H7 (cell line): ENCODE data around the gene LRIT3. TPM values are rescaled to one million over a fixed set of nuclear protein-coding genes. Genes with fewer than 3 reads are reported as not detected.

Experiments
- DNase-seq: peaks from one replicate; pipeline ENCODE4 v3.0.0; 2012
- H3K27me3 ChIP-seq: 2 replicates; pipeline ENCODE4 v1.6.0; 2011; ENCODE audit warnings: mild to moderate bottlenecking, low read length; ENCODE audit not compliant: control insufficient read depth, insufficient read depth
- H3K36me3 ChIP-seq: replicated peaks from 2 replicates; pipeline ENCODE4 v1.5.1; 2011; ENCODE audit warnings: low read length; ENCODE audit not compliant: control insufficient read depth, insufficient read depth
- H3K4me3 ChIP-seq: 2 replicates; pipeline ENCODE4 v1.5.1; 2011; ENCODE audit warnings: low read depth, mild to moderate bottlenecking, control low read depth, low read length, moderate library complexity; ENCODE audit not compliant: insufficient read depth
- total RNA-seq: library from RNA; depleted of rRNA; stranded (reverse); fragments of >200 nt; shearing (Covaris generic); gene quantifications from 2 replicates; pipeline ENCODE4 v1.2.3, GENCODE V29; 2014; rRNA removed

The LRIT3 gene
- total RNA-seq, 1 experiment from 2014 or later = 0.14 TPM

DNA sequence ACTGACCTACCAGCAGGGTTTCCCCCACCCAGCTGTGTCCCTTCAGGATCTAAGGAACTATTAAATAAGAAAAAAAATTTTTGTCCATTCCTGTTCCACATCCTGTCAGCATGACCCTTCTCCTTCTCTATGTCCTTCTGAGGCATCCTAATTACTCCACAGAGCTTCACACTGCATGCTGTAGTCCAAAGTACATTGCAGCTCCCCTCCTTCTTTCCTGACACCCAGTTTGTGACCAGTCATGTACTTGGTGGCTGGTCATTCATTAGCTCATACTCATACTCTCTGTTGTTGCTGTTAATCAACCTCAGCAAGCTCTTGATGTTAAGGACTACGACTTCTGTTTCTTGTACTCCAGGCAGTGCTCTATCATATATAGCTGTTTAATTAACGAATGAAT, 62.3 kb downstream of the LRIT3 start:
- no peaks in the 10 kb centered on the region for H3K27me3 ChIP-seq
- DNase-seq = no peak
- no peaks in the 10 kb centered on the region for H3K36me3 ChIP-seq
- H3K4me3 ChIP-seq = no peak overlapping the region

DNA sequence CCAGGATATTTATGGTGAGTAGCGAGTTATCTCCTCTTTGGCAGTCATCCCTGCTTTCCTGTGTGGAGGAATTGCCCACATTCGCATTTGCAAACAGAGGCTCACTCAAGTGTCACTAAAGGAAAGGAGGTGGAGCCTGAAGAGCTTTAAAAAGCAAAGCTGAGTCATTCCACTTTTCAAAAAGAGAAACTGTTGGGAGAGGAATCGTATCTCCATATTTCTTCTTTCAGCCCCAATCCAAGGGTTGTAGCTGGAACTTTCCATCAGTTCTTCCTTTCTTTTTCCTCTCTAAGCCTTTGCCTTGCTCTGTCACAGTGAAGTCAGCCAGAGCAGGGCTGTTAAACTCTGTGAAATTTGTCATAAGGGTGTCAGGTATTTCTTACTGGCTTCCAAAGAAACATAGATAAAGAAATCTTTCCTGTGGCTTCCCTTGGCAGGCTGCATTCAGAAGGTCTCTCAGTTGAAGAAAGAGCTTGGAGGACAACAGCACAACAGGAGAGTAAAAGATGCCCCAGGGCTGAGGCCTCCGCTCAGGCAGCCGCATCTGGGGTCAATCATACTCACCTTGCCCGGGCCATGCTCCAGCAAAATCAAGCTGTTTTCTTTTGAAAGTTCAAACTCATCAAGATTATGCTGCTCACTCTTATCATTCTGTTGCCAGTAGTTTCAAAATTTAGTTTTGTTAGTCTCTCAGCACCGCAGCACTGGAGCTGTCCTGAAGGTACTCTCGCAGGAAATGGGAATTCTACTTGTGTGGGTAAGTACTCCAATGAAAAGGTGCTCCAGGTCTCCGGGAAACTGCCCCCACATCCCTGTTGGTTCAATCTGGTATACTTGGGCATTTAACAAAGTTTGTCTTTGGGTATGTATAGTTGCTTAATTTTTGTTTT, 65.0 kb downstream of the LRIT3 start, which contains the start of gene EGF:
EGF (plus strand) TSS at position 178 of the 890 bp plus-strand sequence; CDS start at position 631, 453 bp downstream.
- no peak for DNase-seq
- peak within 1 kb of the TSS; percentile 0; the same call in 1 of the 2 replicates for H3K4me3 ChIP-seq
- H3K36me3 ChIP-seq = no peaks in the 10 kb centered on the region
- no peaks in the 10 kb centered on the region for H3K27me3 ChIP-seq

DNA sequence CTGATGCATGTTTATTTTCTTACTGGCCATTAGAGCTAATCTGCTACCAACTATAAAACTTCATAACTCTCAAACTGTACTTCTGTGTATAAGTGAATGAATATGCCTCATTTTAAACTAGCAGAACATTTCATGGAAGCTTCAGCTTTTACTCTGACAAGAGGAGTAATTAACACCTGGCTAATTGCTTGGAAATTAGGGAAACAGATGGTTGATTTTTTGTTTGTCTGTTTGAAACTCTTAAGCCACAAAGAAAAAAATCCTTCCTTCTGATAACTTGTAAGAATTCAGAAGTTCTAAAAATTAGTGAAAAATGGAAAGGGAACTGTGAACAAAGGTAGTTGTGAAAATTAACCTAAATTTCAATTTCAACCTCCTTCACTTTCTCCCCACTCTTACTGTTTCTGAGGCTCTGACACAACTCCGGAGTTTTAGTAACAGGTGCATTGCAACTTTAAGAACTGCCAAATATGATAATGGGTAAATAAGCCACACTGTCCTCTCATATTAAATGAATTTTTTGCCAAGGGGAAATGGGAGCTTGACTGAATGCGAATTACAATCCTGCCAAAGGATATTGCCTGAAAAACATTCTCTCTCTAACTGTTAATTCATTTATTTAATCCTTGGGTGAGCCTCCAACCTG, 65.8 kb downstream of the LRIT3 start:
- H3K36me3 ChIP-seq = no peaks in the 10 kb centered on the region
- H3K27me3 ChIP-seq = no peaks in the 10 kb centered on the region
- H3K4me3 ChIP-seq = no peak overlapping the region; the same call in 1 of the 2 replicates
- DNase-seq = no peak

DNA sequence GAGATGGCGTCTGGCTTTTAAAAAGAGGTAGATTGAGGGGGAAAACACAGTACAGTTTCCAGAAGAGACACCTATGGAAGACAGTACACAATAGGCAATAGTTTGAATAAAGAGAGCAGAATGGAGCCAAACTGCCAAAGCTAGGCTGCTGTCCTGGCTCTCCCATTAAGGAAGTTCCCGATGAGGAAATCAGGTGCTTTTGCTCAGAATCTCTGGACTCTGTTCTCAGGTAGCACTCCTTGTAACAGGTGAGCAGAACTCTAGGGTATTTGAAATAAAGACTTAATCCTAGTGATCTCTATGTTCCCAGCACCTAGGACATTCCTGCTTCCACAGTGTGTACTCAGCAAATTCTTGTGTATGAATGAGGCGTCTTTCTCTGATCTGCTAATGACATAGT, 66.4 kb downstream of the LRIT3 start:
- H3K4me3 ChIP-seq = no peak overlapping the region
- no peaks in the 10 kb centered on the region for H3K27me3 ChIP-seq
- no peaks in the 10 kb centered on the region for H3K36me3 ChIP-seq
- DNase-seq = no peak

DNA sequence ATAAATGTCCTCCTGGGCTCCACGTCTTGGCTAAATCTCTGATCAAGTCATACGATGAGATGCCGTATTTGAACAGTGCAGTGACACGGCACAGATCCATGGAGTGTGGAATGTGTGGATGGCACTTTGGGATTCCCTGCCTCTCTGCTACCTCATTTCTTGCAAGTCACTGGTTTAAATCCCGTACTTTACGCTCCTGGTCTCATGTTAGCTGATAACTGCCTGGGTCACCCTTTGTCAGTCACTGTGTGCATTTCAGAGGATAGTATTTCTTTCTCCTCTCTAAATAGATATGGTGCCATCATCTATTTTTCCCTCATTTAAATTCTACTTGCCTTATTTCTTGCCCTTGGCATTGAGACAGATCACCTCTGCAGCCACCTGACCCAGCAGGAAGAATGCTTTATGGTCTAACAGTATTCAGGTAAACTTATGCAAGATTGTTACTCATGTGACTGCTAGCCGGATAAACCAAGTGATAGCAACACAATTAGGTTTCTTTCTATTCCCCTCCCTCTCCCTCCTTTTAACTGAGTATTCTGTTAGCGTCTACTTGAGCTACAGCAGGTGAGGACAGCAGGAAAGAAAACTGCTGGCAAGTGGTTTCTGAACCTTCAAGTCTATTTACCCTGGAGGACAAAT, 67.6 kb downstream of the LRIT3 start:
- no peak for DNase-seq
- Histone ChIP-seq H3K4me3 (no peak overlapping the region), H3K27me3 (no peaks in the 10 kb centered on the region), H3K36me3 (no peaks in the 10 kb centered on the region)

DNA sequence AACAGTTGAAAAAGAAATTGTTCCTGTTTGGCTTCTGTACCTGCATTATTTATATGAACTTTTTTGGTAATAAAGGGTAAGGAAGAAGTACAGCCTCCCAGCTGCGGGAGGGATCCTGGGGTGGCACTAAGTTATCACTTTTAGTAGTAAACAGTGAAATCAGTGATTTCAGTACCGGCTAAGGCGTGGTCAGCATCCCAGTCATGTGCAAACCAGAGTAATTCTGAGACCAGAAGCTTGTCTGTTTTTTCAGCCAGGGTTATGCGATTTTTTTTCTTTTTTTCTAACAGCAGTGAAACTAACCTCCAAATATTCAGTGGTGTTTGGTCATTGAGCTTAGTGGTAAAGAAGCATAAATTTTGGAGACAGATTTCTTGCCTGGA, 68.1 kb downstream of the LRIT3 start:
- Histone ChIP-seq H3K27me3 (no peaks in the 10 kb centered on the region), H3K36me3 (no peaks in the 10 kb centered on the region), H3K4me3 (no peak overlapping the region)
- no peak for DNase-seq

DNA sequence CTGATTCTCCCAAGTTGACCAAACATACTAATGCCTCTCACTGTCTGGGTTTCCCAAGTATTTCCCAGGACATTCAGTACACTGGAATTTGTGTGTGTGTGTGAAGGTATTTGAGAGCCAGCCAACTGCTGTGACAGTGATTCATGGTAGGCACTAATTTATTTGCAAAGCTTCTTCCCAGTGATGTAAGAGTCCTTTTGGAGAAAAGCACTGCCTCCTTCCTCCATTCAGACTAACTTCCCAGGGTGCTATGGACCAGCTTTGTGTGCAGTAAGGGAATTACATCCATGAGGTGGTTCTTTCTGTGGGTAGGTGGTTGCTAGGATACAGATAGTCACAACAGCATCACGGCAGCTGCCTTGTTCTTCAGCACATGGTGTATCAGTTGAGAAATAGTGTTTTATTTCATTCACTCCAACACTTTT, 73.5 kb downstream of the LRIT3 start:
- Histone ChIP-seq H3K27me3 (no peaks in the 10 kb centered on the region), H3K36me3 (no peaks in the 10 kb centered on the region), H3K4me3 (no peak overlapping the region)
- DNase-seq = peak; percentile 35

Other genes with a start within 250 kb of the LRIT3 start
- 48.4 and 63.5 TPM in 2 replicates for gene CASP6, start 144.7 kb upstream of the LRIT3 start, total RNA-seq
- 41.3 and 49.2 TPM in 2 replicates for gene PLA2G12A, start 118.0 kb upstream of the LRIT3 start, total RNA-seq
- gene CFI, start 46.1 kb upstream of the LRIT3 start, total RNA-seq = not detected in 2 replicates
- 9.7 and 12.7 TPM in 2 replicates for gene GAR1, start 32.3 kb upstream of the LRIT3 start, total RNA-seq
- not detected in 2 replicates for gene RRH, start 20.1 kb upstream of the LRIT3 start, total RNA-seq
- gene EGF, start 64.8 kb downstream of the LRIT3 start, total RNA-seq = 4.1 and 5.3 TPM in 2 replicates